Activated CD4-positive, alpha-beta T cell treated with anti-CD3 and anti-CD28 coated beads for 36 hours (primary cell): ENCODE measurements around the gene PIGQ. TPM values are rescaled to one million over a fixed set of nuclear protein-coding genes. Genes with fewer than 3 reads are reported as not detected.
A peak's percentile ranks its signal among the peaks of the same experiment; 100 is the strongest.

Experiments used
- ATAC-seq: fragments of 200-7000 bp; cut with Tn5 transposase; one replicate; pipeline ENCODE4 v1.10.0; 2021; ENCODE audit warnings: mild to moderate bottlenecking, moderate library complexity
- CTCF ChIA-PET: fragments of 350-600 bp; sonication (Branson Sonifier 250); formaldehyde crosslinking; loops from one replicate; lab custom pipeline; 2021; ENCODE audit warnings: antibody characterized with exemption; lab: Charles Lee
- POLR2A ChIA-PET: fragments of 350-600 bp; sonication (Branson Sonifier 250); formaldehyde crosslinking; loops from one replicate; lab custom pipeline; 2021; ENCODE audit warnings: antibody characterized with exemption, inconsistent platforms; lab: Charles Lee
- DNase-seq: peaks from one replicate; pipeline ENCODE4 v3.0.0-alpha.2; 2020
- H3K27ac Mint-ChIP-seq: one replicate; pipeline ENCODE4 v1.8.0; 2021; ENCODE audit warnings: mixed read lengths
- H3K27me3 Mint-ChIP-seq: one replicate; pipeline ENCODE4 v1.8.0; 2021; ENCODE audit warnings: mixed read lengths
- H3K36me3 Mint-ChIP-seq: one replicate; pipeline ENCODE4 v1.8.0; 2021; ENCODE audit warnings: low read depth, mixed read lengths
- H3K4me1 Mint-ChIP-seq: one replicate; pipeline ENCODE4 v1.8.0; 2021; ENCODE audit warnings: mixed read lengths
- H3K4me3 Mint-ChIP-seq: one replicate; pipeline ENCODE4 v1.8.0; 2021; ENCODE audit warnings: mild to moderate bottlenecking, moderate library complexity, mixed read lengths
- H3K9me3 Mint-ChIP-seq: one replicate; pipeline ENCODE4 v1.8.0; 2021; ENCODE audit warnings: low read depth, mixed read lengths
- intact Hi-C, 2 experiments: fragments of 100-400 bp; cut with DNase I in 1 of 2; cut with micrococcal nuclease in 1 of 2; formaldehyde crosslinking; loops; one replicate each; pipeline versions ENCODE4 v1.14.2 to v1.15.1; 2022 to 2024; cut with DNase I, micrococcal nuclease
- total RNA-seq, 2 experiments: library from RNA; stranded (reverse); gene quantifications; one replicate each; pipeline ENCODE4 v1.2.3, GENCODE V29; 2021

PIGQ gene
- total RNA-seq, 2 experiments from 2014 or later = 24.2 to 24.7 TPM

GRCh38 chr16:586645-587590, 17.1 kb downstream of the PIGQ start:
- intact Hi-C loops = loop anchor here in 1 of 2 experiments (5.0 kb wide), 4 partner anchors 205 to 1950 kb away; partner anchors contain the start of genes CRAMP1, IFT140, PDPK1 and PGAP6
- ATAC-seq (no peak), DNase-seq (no peak)
- no peaks in the 10 kb centered on the region for H3K27me3 Mint-ChIP-seq
- POLR2A ChIA-PET = no interaction called here
- H3K36me3 Mint-ChIP-seq = peaks cover 13% of the 10 kb centered on the region
- H3K4me3 Mint-ChIP-seq = peak overlapping the region; percentile 79
- peaks cover 13% of the 10 kb centered on the region for H3K4me1 Mint-ChIP-seq
- no peaks in the 10 kb centered on the region for H3K9me3 Mint-ChIP-seq
- CTCF ChIA-PET = interaction anchor here (0.6 to 1.1 kb wide), 3 partner anchors 16 to 62 kb away, joined by 3 read pairs; partner anchors contain the start of genes METTL26 and WDR90
- H3K27ac Mint-ChIP-seq = peak overlapping the region; percentile 87

DNA sequence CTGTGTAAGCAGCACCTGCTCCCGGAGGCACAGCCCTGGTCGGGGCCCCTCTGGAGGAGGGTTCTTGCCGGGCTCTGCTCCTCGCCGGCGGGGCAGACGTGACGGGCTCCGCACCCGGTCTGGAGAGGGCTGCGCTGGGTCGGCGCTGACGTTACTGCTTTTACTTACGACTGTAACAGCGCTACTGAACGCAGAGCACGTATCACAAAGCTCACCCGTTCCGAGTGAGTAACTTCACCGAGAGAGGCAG, 18.8 kb downstream of the PIGQ start:
- Mint-ChIP-seq H3K4me1 (peaks cover 19% of the 10 kb centered on the region), H3K4me3 (peak overlapping the region; percentile 79), H3K36me3 (peaks cover 13% of the 10 kb centered on the region), H3K27me3 (no peaks in the 10 kb centered on the region), H3K9me3 (no peaks in the 10 kb centered on the region), H3K27ac (peak overlapping the region; percentile 97)
- ATAC-seq (peak; percentile 33), DNase-seq (peak; percentile 85)
- ChIA-PET CTCF (interaction anchor here (0.7 to 1.0 kb wide), 3 partner anchors 12 to 75 kb away, joined by 3 to 6 read pairs (median 5); no protein-coding TSS in a partner anchor), POLR2A (interaction anchor here (0.7 kb wide), 1 partner anchor 393 kb away, joined by 4 read pairs; the partner anchor contains the start of gene SOX8)
- intact Hi-C loops = loop anchor here in 1 of 2 experiments (2.0 to 5.0 kb wide), 6 partner anchors 152 to 1949 kb away; partner anchors contain the start of genes CIAO3, CRAMP1, IFT140 and PDPK1

DNA sequence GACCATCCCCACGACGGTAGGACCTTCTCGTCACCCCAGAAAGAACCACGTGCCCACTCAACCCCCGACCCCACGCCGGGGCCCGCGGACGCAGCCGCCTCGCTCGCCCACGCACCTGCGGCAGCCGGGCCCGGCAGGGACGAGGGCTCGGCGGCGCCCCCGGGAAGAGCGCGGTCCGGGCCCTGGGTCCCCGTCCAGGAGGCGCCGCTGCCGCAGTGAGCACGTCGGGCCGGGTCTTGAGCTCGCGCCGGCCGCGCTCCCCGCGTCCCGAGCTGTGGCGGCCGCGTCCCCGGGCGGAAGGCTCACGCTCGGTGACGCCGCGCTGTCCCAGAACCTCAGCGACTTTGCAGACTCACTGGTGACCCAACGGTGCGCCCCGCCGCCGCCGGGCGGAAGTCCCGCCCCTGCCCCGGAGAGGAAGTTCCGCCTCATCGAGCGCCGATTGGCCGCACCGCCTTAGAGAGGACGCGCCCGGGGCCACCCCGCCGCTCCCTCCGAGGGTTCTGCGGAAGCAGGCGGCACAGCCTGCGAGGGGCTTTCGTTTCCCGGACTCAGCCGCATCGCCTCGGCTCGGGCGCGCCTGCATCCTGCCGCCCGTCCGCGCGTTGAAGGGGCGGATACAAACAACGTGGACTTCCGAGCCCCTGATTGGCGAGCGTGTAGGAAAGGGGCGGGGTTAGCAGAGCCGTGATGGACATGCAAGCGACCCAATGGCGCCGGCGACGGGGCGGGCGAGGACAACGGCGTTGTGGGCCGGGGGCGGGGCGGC, 19.3 kb downstream of the PIGQ start:
- ATAC-seq (peak; percentile 76), DNase-seq (peak; percentile 98)
- intact Hi-C loops = loop anchor here (1.0 to 5.0 kb wide), 25 partner anchors 19 to 1948 kb away; partner anchors contain the start of genes CAPN15 (in 2 of the 2), METTL26 (in 2 of the 2), AXIN1 (in 1 of the 2) and CHTF18 (in 1 of the 2)
- Mint-ChIP-seq H3K36me3 (peaks cover 13% of the 10 kb centered on the region), H3K9me3 (no peaks in the 10 kb centered on the region), H3K4me1 (peaks cover 21% of the 10 kb centered on the region), H3K27ac (peak overlapping the region; percentile 100), H3K27me3 (no peaks in the 10 kb centered on the region), H3K4me3 (peak overlapping the region; percentile 79)
- CTCF ChIA-PET = interaction anchor here (0.7 to 1.0 kb wide), 3 partner anchors 12 to 75 kb away, joined by 3 to 6 read pairs (median 5); no protein-coding TSS in a partner anchor
- POLR2A ChIA-PET = interaction anchor here (0.7 kb wide), 1 partner anchor 392 kb away, joined by 4 read pairs; the partner anchor contains the start of gene SOX8

GRCh38 chr16:589658-590187, 20.0 kb downstream of the PIGQ start, which contains the start of gene RAB40C:
TSS of gene RAB40C (plus strand) at chr16:590066. CDS start at chr16:590292, 226 bp downstream.
- DNase-seq = peak; percentile 100
- intact Hi-C loops = loop anchor here (1.0 to 5.0 kb wide), 25 partner anchors 19 to 1948 kb away; partner anchors contain the start of genes CAPN15 (in 2 of the 2), METTL26 (in 2 of the 2), AXIN1 (in 1 of the 2) and CHTF18 (in 1 of the 2)
- ChIA-PET CTCF (interaction anchor here (1.0 kb wide), 1 partner anchor 19 kb away, joined by 6 read pairs; no protein-coding TSS in a partner anchor), POLR2A (no interaction called here)
- Mint-ChIP-seq H3K27me3 (no peaks in the 10 kb centered on the region), H3K36me3 (peaks cover 13% of the 10 kb centered on the region), H3K4me1 (peaks cover 22% of the 10 kb centered on the region), H3K9me3 (no peaks in the 10 kb centered on the region), H3K4me3 (peak within 1 kb of the TSS; percentile 79), H3K27ac (peak within 1 kb of the TSS; percentile 100)
- peak; percentile 88 for ATAC-seq

DNA sequence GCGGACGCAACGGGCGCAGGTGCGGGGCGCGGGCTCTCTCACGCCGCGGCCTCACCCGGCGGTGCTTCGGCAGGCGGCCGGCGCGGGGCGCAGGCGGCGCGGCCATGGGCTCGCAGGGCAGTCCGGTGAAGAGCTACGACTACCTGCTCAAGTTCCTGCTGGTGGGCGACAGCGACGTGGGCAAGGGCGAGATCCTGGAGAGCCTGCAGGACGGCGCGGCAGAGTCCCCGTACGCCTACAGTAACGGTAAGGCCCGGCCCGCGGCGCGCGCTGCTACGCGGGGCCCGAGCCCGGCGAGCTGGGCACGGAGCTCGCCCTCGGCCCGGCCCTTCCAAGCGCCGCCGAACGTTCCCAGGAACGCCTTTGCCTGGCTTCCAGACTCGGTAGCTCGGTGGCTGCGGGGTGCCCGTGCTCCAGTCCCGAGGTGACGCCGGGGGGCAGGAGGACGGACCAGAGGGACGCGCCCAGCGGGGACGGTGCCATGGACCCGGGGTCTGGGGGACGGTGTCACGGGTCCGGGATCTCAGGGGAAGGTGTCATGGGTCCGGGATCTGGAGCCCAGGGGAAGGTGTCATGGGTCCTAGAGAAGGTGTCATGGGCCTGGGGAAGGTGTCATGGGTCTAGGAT, 20.5 kb downstream of the PIGQ start:
- POLR2A ChIA-PET = no interaction called here
- intact Hi-C loops = no loop called here
- ATAC-seq (no peak), DNase-seq (peak; percentile 47)
- Mint-ChIP-seq H3K4me1 (peaks cover 22% of the 10 kb centered on the region), H3K27me3 (no peaks in the 10 kb centered on the region), H3K4me3 (peak overlapping the region; percentile 79), H3K36me3 (peaks cover 13% of the 10 kb centered on the region), H3K27ac (peak overlapping the region; percentile 69), H3K9me3 (no peaks in the 10 kb centered on the region)
- CTCF ChIA-PET = interaction anchor here (0.5 to 0.6 kb wide), 2 partner anchors 33 to 59 kb away, joined by 3 read pairs; partner anchors contain the start of gene WDR90

DNA sequence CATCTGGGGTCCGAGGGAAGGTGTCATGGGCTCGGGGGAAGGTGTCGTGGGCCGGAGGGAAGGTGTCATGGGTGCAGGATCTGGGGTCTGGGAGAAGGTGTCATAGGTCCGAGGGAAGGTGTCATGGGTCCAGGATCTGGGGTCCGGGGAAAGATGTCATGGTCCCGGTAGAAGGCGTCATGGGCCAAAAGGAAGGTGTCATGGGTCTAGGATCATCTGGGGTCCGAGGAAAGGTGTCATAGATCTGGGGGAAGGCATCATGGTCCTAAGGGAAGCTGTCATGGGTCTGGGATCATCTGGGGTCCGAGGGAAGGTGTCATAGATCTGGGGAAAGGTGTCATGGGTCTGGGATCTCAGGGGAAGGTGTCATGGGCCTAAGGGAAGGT, 21.0 kb downstream of the PIGQ start:
- ChIA-PET POLR2A (no interaction called here), CTCF (interaction anchor here (0.5 to 0.6 kb wide), 2 partner anchors 33 to 58 kb away, joined by 3 read pairs; partner anchors contain the start of gene WDR90)
- Mint-ChIP-seq H3K4me3 (peak overlapping the region; percentile 79), H3K27me3 (no peaks in the 10 kb centered on the region), H3K27ac (peak overlapping the region; percentile 69), H3K36me3 (peaks cover 13% of the 10 kb centered on the region), H3K9me3 (no peaks in the 10 kb centered on the region), H3K4me1 (peaks cover 22% of the 10 kb centered on the region)
- intact Hi-C loops = no loop called here
- DNase-seq (no peak), ATAC-seq (no peak)

- Mint-ChIP-seq H3K4me3 (peak overlapping the region; percentile 79), H3K36me3 (peaks cover 13% of the 10 kb centered on the region), H3K27ac (peak overlapping the region; percentile 69), H3K4me1 (peaks cover 25% of the 10 kb centered on the region), H3K27me3 (no peaks in the 10 kb centered on the region), H3K9me3 (no peaks in the 10 kb centered on the region)
- intact Hi-C loops = no loop called here
- ChIA-PET CTCF (no interaction called here), POLR2A (no interaction called here)
- DNase-seq (no peak), ATAC-seq (no peak)
Measured at GRCh38 chr16:591231-591630, 21.5 kb downstream of the PIGQ start.

GRCh38 chr16:591892-592517, 22.2 kb downstream of the PIGQ start:
- peaks cover 25% of the 10 kb centered on the region for H3K4me1 Mint-ChIP-seq

DNA sequence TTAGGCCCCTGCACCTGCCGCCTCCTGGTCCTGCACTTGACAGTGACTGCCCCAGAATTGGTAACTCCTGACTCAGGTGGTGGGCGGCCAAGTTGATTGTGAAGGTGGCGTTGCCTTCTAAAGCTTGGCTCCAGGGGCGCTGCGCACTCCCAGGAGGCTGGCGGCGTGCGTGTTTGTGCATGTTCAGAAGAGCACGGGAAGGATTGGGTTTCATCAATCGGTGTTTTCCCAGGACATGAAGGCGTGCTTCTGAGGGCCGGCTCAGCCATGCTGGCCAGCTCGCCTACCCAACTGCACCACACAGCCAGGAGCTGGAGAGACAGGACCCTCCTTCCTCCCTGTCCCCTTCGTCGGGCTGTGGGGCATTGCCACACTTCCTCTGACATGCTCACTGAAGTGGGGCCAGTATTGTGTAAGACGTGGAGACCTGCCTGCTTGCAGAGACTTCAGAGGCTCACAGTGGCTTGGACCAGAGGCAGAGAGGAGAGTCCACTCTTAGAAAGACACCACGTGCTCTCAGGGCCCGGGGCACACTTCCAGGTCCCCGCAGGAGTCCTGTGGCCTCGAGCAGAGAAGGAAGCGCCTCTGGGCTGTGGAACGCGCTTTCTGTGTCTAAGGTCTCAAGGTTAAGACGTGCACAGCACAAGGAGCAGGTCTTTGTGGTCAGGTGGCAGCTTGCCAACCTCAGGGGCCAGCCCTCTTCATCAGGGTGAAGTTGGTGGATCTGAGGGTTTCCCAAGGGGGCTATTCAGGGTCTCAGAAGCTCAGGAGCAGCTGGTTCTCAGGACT, 22.9 kb downstream of the PIGQ start:
- intact Hi-C loops = no loop called here
- Mint-ChIP-seq H3K27ac (no peak overlapping the region), H3K4me3 (no peak overlapping the region), H3K4me1 (peaks cover 21% of the 10 kb centered on the region), H3K36me3 (peaks cover 13% of the 10 kb centered on the region), H3K9me3 (no peaks in the 10 kb centered on the region), H3K27me3 (no peaks in the 10 kb centered on the region)
- DNase-seq (no peak), ATAC-seq (no peak)
- CTCF ChIA-PET = interaction anchor here (0.7 to 1.0 kb wide), 2 partner anchors 17 to 194 kb away, joined by 3 to 4 read pairs; no protein-coding TSS in a partner anchor
- POLR2A ChIA-PET = no interaction called here

More at GRCh38 chr16:591892-592517, 22.2 kb downstream of the PIGQ start:
- ATAC-seq (no peak), DNase-seq (no peak)
- ChIA-PET CTCF (interaction anchor here (1.0 kb wide), 1 partner anchor 18 kb away, joined by 4 read pairs; no protein-coding TSS in a partner anchor), POLR2A (no interaction called here)
- H3K36me3 Mint-ChIP-seq = peaks cover 17% of the 10 kb centered on the region
- peak overlapping the region; percentile 79 for H3K4me3 Mint-ChIP-seq
- no peaks in the 10 kb centered on the region for H3K9me3 Mint-ChIP-seq
- H3K27ac Mint-ChIP-seq = no peak overlapping the region
- intact Hi-C loops = no loop called here
- no peaks in the 10 kb centered on the region for H3K27me3 Mint-ChIP-seq
